HepG2 (cell line): Measurements from ENCODE around the gene ZPR1. TPM values are rescaled to one million over a fixed set of nuclear protein-coding genes. Genes with fewer than 3 reads are reported as not detected.

Experiments
- ARID4A ChIP-seq: sonication (generic); formaldehyde crosslinking; IDR thresholded peaks from 2 replicates; pipeline ENCODE4 v1.5.0; 2020; ENCODE audit warnings: mild to moderate bottlenecking, missing genetic modification reagents, borderline replicate concordance
- ELF3 ChIP-seq: IDR thresholded peaks from 2 replicates; pipeline ENCODE4 v1.6.1; 2016; ENCODE audit warnings: missing genetic modification reagents, missing compliant biosample characterization
- GATAD2A ChIP-seq: IDR thresholded peaks from 2 replicates; pipeline ENCODE4 v1.6.1; 2016
- GLMP ChIP-seq: sonication (generic); formaldehyde crosslinking; IDR thresholded peaks from 2 replicates; pipeline ENCODE4 v1.9.0; 2021; ENCODE audit warnings: missing genetic modification reagents, mild to moderate bottlenecking, borderline replicate concordance
- KAT2B ChIP-seq: fragments of 150-350 bp; IDR thresholded peaks from 2 replicates; pipeline ENCODE4 v1.6.1; 2014; ENCODE audit warnings: low read depth, low read length, borderline replicate concordance
- KDM2A ChIP-seq: sonication (generic); formaldehyde crosslinking; IDR thresholded peaks from 2 replicates; pipeline ENCODE4 v1.4.0; 2020; ENCODE audit warnings: low read depth, missing genetic modification reagents, borderline replicate concordance
- KLF12 ChIP-seq: sonication (generic); formaldehyde crosslinking; IDR thresholded peaks from 2 replicates; pipeline ENCODE4 v1.4.0; 2020; ENCODE audit warnings: missing genetic modification reagents, borderline replicate concordance
- MIER2 ChIP-seq: IDR thresholded peaks from 2 replicates; pipeline ENCODE4 v1.6.1; 2016; ENCODE audit warnings: missing biosample characterization, missing genetic modification reagents
- NFE2L2 ChIP-seq: fragments of 150-350 bp; IDR thresholded peaks from 2 replicates; pipeline ENCODE4 v1.6.1; 2014; ENCODE audit warnings: low read length
- SALL2 ChIP-seq: sonication (generic); formaldehyde crosslinking; IDR thresholded peaks from 2 replicates; pipeline ENCODE4 v1.8.1; 2023; ENCODE audit warnings: mild to moderate bottlenecking, missing genetic modification reagents, inconsistent platforms
- TP53 ChIP-seq: sonication (generic); formaldehyde crosslinking; conservative IDR thresholded peaks from 2 replicates; pipeline ENCODE4 v1.4.0; 2020; ENCODE audit warnings: missing genetic modification reagents
- TRIM24 ChIP-seq: sonication (generic); formaldehyde crosslinking; IDR thresholded peaks from 2 replicates; pipeline ENCODE4 v1.8.0; 2022; ENCODE audit warnings: mild to moderate bottlenecking, missing genetic modification reagents
- ZBTB25 ChIP-seq: IDR thresholded peaks from 2 replicates; pipeline ENCODE4 v1.6.1; 2018; ENCODE audit warnings: missing genetic modification reagents
- ZBTB44 ChIP-seq: sonication (generic); formaldehyde crosslinking; IDR thresholded peaks from 2 replicates; pipeline ENCODE4 v1.4.0; 2020; ENCODE audit warnings: missing genetic modification reagents
- ZNF121 ChIP-seq: sonication (generic); formaldehyde crosslinking; IDR thresholded peaks from 2 replicates; pipeline ENCODE4 v1.5.0; 2020; ENCODE audit warnings: mild to moderate bottlenecking, missing genetic modification reagents
- ZNF138 ChIP-seq: sonication (generic); formaldehyde crosslinking; IDR thresholded peaks from 2 replicates; pipeline ENCODE4 v1.5.0; 2020; ENCODE audit warnings: mild to moderate bottlenecking, low read depth, missing genetic modification reagents
- ZNF230 ChIP-seq: sonication (generic); formaldehyde crosslinking; IDR thresholded peaks from 2 replicates; pipeline ENCODE4 v1.4.0; 2020; ENCODE audit warnings: mild to moderate bottlenecking, missing genetic modification reagents
- ZNF251 ChIP-seq: sonication (generic); formaldehyde crosslinking; IDR thresholded peaks from 2 replicates; pipeline ENCODE4 v1.9.0; 2021; ENCODE audit warnings: mild to moderate bottlenecking, missing genetic modification reagents
- ZNF414 ChIP-seq: sonication (generic); formaldehyde crosslinking; IDR thresholded peaks from 2 replicates; pipeline ENCODE4 v1.5.0; 2020; ENCODE audit warnings: missing genetic modification reagents
- ZNF567 ChIP-seq: sonication (generic); formaldehyde crosslinking; IDR thresholded peaks from 2 replicates; pipeline ENCODE4 v1.8.1; 2023; ENCODE audit warnings: mild to moderate bottlenecking, missing genetic modification reagents, borderline replicate concordance
- ZNF7 ChIP-seq: IDR thresholded peaks from 2 replicates; pipeline ENCODE4 v1.6.1; 2016; ENCODE audit warnings: missing biosample characterization, missing genetic modification reagents
- ZNF780A ChIP-seq: sonication (generic); formaldehyde crosslinking; IDR thresholded peaks from 2 replicates; pipeline ENCODE4 v1.8.0; 2022; ENCODE audit warnings: mild to moderate bottlenecking, missing genetic modification reagents, moderate library complexity
- polyA plus RNA-seq, 8 experiments: library from polyadenylated mRNA; depleted of rRNA in 3 of 8; stranded (reverse) in 7 of 8; unstranded in 1 of 8; fragments of >200 nt; fragmentation: Illumina TruSeq in 4 of 8; extraction: Trizol in 4 of 8; gene quantifications; 2 replicates each; pipeline versions ENCODE4 v1.2.1 to v1.2.3, GENCODE V29; 2011 to 2016; ENCODE audit warnings: low read depth in 4 of 8, missing spikeins in 1 of 8, mixed read lengths in 1 of 8; ENCODE audit not compliant: insufficient read depth in 1 of 8
- total RNA-seq, 5 experiments: library from RNA; depleted of rRNA; stranded (reverse); fragments of >200 nt; fragmentation: Illumina TruSeq; extraction: Trizol; gene quantifications; 2 replicates each; pipeline ENCODE4 v1.2.3, GENCODE V29; 2016; ENCODE audit warnings: low read depth in 1 of 5

ZPR1 gene
- total and polyA plus RNA-seq, 2 of the 13 experiments (the other 11 are each of a cell fraction or from before 2014, with no cell fraction given) = 40.0 to 79.3 TPM

- TF ChIP-seq ARID4A (CRISPR knock-in tag) (peak; percentile 81; the same call in 1 of the 2 replicates), ELF3 (CRISPR knock-in tag) (peak; percentile 94), GATAD2A (CRISPR knock-in tag) (peak; percentile 94), ZBTB44 (CRISPR knock-in tag) (no peak), KLF12 (peak; percentile 93; the same call in 1 of the 2 replicates), ZNF780A (CRISPR knock-in tag) (no peak), ZNF414 (CRISPR knock-in tag) (peak; percentile 58; the same call in 1 of the 2 replicates), ZNF7 (CRISPR knock-in tag) (no peak), ZNF138 (CRISPR knock-in tag) (no peak), KAT2B (no peak), MIER2 (0 out of 2 replicates have a peak, but pooled peaks have one; percentile 25), SALL2 (CRISPR knock-in tag) (no peak; the same call in 1 of the 2 replicates), ZNF230 (CRISPR knock-in tag) (no peak), ZNF567 (CRISPR knock-in tag) (peak; percentile 79; the same call in 1 of the 2 replicates), TP53 (peak; percentile 65; the same call in 1 of the 2 replicates), KDM2A (CRISPR knock-in tag) (peak; percentile 31; the same call in 1 of the 2 replicates), ZNF251 (no peak), ZBTB25 (CRISPR knock-in tag) (0 out of 2 replicates have a peak, but pooled peaks have one; percentile 49), GLMP (CRISPR knock-in tag) (no peak), NFE2L2 (no peak), ZNF121 (CRISPR knock-in tag) (no peak), TRIM24 (CRISPR knock-in tag) (no peak)
Observed at GRCh38 chr11:116826751-116827431, 39.1 kb upstream of the ZPR1 start (continued).
